ENCODE results near the gene FKBP5.

Gene FKBP5

GRCh38 chr6:35665573-35665972, 23.1 kb downstream of the FKBP5 start:
- no peak for DNase-seq (ENCODE audit: extremely low read depth in 1 of 2, low read depth in 1 of 2)

DNA sequence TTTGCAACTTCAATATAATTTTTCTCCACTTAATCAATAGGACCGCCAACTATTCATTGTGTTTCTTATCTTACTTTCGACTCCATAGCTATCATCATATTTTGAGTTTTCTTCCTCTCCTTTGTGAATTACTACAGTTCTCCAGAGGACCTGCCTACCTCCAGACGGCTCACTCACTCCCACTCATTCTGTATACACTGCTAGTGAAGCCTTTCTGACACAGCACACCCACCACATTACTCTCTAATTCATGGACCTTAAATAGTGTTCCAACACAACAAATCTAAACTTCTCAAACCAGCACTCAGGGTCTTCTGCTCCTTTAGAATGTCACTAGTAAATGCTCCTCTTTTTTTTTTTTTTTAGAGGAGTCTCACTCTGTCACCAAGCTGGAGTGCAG, 23.8 kb downstream of the FKBP5 start:
- DNase-seq (ENCODE audit: extremely low read depth in 1 of 2, low read depth in 1 of 2): no peak

DNA sequence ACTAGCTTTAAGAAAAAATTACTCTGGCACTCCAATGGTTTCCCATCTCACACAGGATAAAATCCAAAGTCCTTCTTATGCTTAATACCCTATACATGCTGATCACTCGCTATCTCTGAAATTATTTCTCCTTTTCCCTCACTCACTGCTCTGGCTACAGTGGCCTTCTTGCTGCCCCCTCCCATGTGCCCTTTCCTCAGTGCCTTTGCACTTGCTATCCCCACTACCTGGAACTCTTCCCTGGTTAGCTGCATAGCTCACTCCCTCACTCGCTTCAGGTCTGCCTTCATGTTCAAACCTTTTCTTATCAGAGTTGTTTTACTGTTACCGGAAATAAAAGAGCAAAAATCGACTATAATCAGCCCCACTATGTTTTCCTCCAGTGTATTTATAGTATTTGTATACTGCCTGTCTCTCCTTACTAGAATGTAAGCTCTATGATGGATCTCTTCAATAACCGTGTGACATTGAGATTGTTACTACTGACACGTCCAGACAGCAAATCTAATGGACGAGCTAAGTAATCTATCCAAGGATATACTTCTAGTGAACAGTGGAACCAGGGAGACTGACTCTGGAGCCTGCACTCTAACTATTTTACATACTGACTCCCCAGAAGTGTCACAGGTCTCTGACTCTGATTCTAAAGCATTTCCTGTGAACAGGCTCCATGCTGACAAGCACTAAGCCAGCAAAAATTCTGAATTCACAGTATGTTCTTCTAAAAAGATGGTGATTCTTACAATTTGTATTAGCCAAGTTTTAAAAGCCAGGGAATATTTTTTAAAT, 25.1 kb downstream of the FKBP5 start:
- no peak for DNase-seq (ENCODE audit: extremely low read depth in 1 of 2, low read depth in 1 of 2)

GRCh38 chr6:35662999-35663398, 25.7 kb downstream of the FKBP5 start:
- no peak for DNase-seq (ENCODE audit: extremely low read depth in 1 of 2, low read depth in 1 of 2)

DNA sequence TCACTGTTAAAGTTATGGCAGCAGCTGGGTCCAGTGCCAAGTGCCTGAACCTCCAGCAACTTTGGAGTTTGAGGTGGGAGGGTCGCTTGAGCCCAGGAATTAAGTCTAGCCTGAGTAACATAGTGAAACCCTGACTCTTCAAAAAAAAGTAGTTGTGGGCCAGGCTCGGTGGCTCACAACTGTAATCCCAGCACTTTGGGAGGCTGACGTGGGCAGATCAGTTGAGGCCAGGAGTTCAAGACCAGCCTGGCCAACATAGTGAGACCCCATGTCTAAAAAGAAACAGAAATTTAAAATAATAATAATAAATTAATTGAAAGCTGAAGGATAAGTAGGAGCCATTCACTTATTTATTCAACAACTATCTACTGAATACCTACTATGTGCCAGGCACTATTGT, 33.8 kb downstream of the FKBP5 start:
- no peak for DNase-seq (ENCODE audit: extremely low read depth in 1 of 2, low read depth in 1 of 2)

DNA sequence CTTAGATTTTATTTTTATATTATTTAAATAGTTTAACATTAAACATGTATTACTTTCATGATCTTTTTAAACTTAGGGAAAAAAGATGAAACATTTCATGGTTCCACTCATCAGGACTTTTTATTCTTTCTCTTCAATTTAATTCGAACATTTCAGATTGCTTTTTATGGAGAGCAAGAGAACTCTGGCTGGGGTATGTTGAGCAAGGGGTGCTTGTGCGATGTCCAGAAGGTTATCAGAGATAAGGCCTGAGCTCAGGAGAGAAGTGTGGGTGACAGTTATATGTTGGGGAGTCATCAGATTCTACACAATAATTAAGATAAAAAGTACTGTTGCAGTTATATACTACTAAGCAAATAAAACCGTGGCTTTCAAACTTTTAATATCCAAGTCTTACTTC, 37.5 kb downstream of the FKBP5 start:
- DNase-seq (ENCODE audit: extremely low read depth in 1 of 2, low read depth in 1 of 2): no peak

GRCh38 chr6:35650015-35650414, 38.7 kb downstream of the FKBP5 start:
- DNase-seq (ENCODE audit: extremely low read depth in 1 of 2, low read depth in 1 of 2): no peak

GRCh38 chr6:35648203-35648602, 40.5 kb downstream of the FKBP5 start:
- DNase-seq (ENCODE audit: extremely low read depth in 1 of 2, low read depth in 1 of 2): no peak

- no peak for DNase-seq (ENCODE audit: extremely low read depth in 1 of 2, low read depth in 1 of 2)
Measured at GRCh38 chr6:35647400-35647799, 41.3 kb downstream of the FKBP5 start.

- DNase-seq (ENCODE audit: extremely low read depth in 1 of 2, low read depth in 1 of 2): no peak
Measured at GRCh38 chr6:35643162-35643535, 45.6 kb downstream of the FKBP5 start.

DNA sequence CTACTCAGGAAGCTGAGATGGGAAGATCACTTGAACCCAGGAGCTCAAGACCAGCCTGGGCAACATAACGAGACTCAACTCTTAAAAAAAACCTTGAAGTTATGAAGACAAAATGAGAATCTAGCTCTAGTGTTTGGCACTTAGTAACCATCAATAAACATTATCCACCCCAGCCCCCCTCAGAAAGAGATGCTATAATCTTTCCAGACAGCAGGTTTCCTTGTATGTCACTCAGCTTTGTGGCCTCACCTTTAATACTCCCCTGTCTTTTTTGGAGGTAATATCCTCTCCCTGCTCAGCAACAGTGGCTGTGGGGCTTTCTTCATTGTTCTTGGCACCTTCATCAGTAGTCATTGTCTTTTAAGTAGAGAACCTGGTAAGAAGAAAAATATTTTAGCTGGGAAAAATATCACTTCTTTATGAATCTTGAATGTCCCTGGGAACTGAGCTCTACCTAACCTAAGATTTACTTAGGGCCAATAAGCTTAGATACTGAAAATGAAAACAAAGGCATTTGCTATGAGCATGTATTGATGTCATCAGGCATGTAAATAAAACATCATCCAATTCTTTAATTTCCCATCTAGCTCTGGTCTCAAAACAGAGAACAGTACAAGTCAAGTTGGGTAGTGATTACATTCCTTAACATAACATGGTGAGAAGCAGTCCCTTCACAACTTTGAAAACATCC, 46.1 kb downstream of the FKBP5 start:
- DNase-seq (ENCODE audit: extremely low read depth in 1 of 2, low read depth in 1 of 2): no peak

DNA sequence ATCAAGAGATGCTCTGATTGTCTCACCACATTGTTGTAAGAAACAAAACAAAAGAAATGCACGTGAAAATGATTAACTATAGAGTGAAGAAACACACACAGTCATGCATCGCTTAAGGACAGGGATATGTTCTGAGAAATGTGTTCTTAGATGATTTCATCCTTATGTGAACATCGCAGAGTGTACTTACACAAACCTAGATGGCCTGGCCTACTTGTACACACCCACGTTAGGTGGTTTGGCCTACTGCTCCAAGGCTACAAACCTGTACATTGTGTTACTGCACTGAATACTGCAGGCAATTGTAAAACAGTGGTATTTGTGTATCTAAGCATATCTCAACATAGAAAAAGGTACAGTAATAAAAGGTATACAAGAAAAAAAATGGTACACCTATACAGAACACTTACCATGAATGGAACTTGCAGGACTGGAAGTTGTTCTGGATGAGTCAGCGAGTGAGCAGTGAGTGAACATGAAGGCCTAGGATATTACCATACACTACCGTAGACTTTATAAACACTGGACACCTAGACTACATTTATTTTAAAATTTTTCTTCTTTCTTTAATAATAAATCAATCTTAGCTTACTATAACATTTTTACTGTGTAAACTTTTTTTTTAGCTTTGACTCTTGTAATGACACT, 48.6 kb downstream of the FKBP5 start:
- no peak for DNase-seq (ENCODE audit: extremely low read depth in 1 of 2, low read depth in 1 of 2)

- DNase-seq (ENCODE audit: extremely low read depth in 1 of 2, low read depth in 1 of 2): no peak
Measured at GRCh38 chr6:35638679-35639078, 50.0 kb downstream of the FKBP5 start.

- DNase-seq (ENCODE audit: extremely low read depth in 1 of 2, low read depth in 1 of 2): no peak
Measured at GRCh38 chr6:35637911-35638310, 50.8 kb downstream of the FKBP5 start.

- no peak for DNase-seq (ENCODE audit: extremely low read depth in 1 of 2, low read depth in 1 of 2)
Measured at GRCh38 chr6:35635601-35636597, 52.8 kb downstream of the FKBP5 start.

GRCh38 chr6:35634316-35634715, 54.4 kb downstream of the FKBP5 start:
- no peak for DNase-seq (ENCODE audit: extremely low read depth in 1 of 2, low read depth in 1 of 2)

GRCh38 chr6:35633579-35634089, 55.1 kb downstream of the FKBP5 start:
- DNase-seq (ENCODE audit: extremely low read depth in 1 of 2, low read depth in 1 of 2): no peak

DNA sequence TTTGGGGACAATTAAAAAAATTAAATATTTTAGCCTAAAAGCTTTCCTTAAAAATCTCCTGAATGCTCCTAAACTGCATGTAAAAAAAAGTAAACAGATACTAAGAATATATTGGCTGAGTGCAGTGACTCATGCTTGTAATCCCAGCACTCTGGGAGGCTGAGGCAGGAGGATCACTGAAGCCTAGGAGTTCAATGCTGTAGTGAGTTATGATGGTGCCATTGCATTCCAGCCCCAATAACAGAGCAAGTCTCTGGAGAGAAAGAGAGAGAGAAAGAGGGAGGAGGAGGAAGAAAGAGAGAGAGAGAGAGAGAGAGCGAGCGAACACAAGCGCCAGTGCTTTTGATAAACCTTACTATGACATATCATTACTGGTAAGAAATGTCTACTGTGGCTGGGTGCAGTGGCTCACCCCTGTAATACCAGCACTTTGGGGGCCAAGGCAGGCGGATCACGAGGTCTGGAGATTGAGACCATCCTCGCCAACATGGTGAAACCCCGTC, 58.8 kb downstream of the FKBP5 start:
- DNase-seq (ENCODE audit: extremely low read depth in 1 of 2, low read depth in 1 of 2): no peak

DNA sequence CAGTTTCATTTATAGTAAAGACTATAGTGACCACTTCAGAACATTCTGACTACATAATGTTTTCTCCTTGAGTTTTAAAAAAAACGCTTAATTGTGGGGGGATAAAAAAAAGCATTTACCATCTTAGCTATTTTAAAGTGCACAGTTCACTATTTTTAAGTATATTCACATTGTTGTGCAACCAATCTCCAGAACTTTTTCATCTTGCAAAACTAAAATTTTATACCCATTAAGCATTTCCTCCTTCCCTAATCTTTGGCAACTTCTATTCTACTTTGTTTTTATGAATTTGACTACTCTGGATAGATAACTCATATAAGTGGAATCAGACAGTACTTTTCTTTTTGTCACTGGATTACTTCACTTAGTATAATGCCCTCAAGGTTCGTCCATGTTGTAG, 62.3 kb downstream of the FKBP5 start:
- no peak for DNase-seq (ENCODE audit: extremely low read depth in 1 of 2, low read depth in 1 of 2)

DNA sequence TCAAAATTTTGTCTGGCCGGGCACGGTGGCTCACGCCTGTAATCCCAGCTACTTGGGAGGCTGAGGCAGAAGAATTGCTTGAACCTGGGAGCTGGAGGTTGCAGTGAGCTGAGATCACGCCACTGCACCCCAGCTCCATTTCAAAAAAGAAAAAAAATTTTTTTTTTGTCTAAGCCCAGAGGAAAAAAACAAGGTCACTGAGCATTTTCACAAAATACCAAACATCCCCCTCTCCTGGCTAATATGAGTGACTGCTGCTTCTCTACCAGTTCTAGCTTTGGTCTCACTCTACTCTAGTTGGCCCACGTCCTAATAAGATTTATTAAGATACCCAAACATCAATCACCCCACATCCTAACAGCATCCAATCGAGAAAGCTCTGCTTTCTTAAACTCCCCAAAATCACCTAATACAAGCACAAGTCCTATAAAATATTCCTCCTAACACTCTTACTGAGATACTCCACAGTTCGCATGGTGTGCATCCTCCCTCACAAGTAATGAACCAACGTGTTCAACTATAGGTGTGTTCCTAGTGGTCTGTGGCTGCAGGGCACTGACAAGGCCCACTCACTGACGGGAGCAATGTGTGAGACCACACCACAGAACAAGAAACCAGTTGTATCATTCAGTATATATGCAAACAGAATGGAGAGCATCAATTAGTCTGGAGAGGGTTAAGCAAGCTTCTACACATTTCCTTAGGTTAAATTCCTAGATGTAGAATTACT, 64.2 kb downstream of the FKBP5 start:
- DNase-seq (ENCODE audit: extremely low read depth in 1 of 2, low read depth in 1 of 2): no peak

Measured in stimulated activated CD8-positive, alpha-beta memory T cell treated with anti-CD3 and anti-CD28 coated beads, Interleukin-7, amount 100 ng/mL, for 48 hours (primary cell).